IPS-18c (cell line): ENCODE data around the gene NPPA.

Experiments used
- H3K4me3 ChIP-seq: 2 replicates; pipeline ENCODE4 v1.7.0; 2013; ENCODE audit warnings: low read depth, mild to moderate bottlenecking, low read length, moderate library complexity; ENCODE audit not compliant: insufficient read depth
- H3K9me3 ChIP-seq: one replicate; pipeline ENCODE4 v1.6.1; 2013; ENCODE audit warnings: mild to moderate bottlenecking, low read length, moderate library complexity; ENCODE audit not compliant: control insufficient read depth, insufficient read depth

Gene NPPA

GRCh38 chr1:11857164-11857851, 9.7 kb upstream of the NPPA start:
- H3K9me3 ChIP-seq, result no peaks in the 10 kb centered on the region
- H3K4me3 ChIP-seq, result no peak overlapping the region

GRCh38 chr1:11856698-11857097, 9.1 kb upstream of the NPPA start:
- no peaks in the 10 kb centered on the region for H3K9me3 ChIP-seq
- no peak overlapping the region for H3K4me3 ChIP-seq

- no peak overlapping the region for H3K4me3 ChIP-seq
These were observed 7.8 kb upstream of the NPPA start for GRCh38 chr1:11855430-11855829.

GRCh38 chr1:11854519-11854918, 6.9 kb upstream of the NPPA start:
- Histone ChIP-seq H3K9me3 (no peaks in the 10 kb centered on the region), H3K4me3 (no peak overlapping the region)

More at GRCh38 chr1:11855430-11855829, 7.8 kb upstream of the NPPA start:
- H3K9me3 ChIP-seq, result no peaks in the 10 kb centered on the region

GRCh38 chr1:11851180-11851579, 3.6 kb upstream of the NPPA start:
- Histone ChIP-seq H3K9me3 (no peaks in the 10 kb centered on the region), H3K4me3 (no peak overlapping the region)

- Histone ChIP-seq H3K4me3 (no peak overlapping the region), H3K9me3 (no peaks in the 10 kb centered on the region)
These were observed 2.6 kb upstream of the NPPA start for GRCh38 chr1:11850156-11850555.

GRCh38 chr1:11848373-11848700, 754 bp upstream of the NPPA start:
- Histone ChIP-seq H3K9me3 (no peaks in the 10 kb centered on the region), H3K4me3 (no peak overlapping the region)

- Histone ChIP-seq H3K9me3 (no peaks in the 10 kb centered on the region), H3K4me3 (no peak overlapping the region)
These were observed 1.8 kb downstream of the NPPA start for GRCh38 chr1:11845641-11846335.

- H3K9me3 ChIP-seq, result no peaks in the 10 kb centered on the region
- H3K4me3 ChIP-seq, result no peak overlapping the region
These were observed 5.2 kb downstream of the NPPA start for GRCh38 chr1:11842154-11843041.

- H3K4me3 ChIP-seq, result no peak overlapping the region
- H3K9me3 ChIP-seq, result no peaks in the 10 kb centered on the region
These were observed 6.1 kb downstream of the NPPA start for GRCh38 chr1:11841245-11842153.

- H3K4me3 ChIP-seq, result no peak overlapping the region
- no peaks in the 10 kb centered on the region for H3K9me3 ChIP-seq
These were observed 7.6 kb downstream of the NPPA start for GRCh38 chr1:11839727-11840705.

- H3K4me3 ChIP-seq, result no peak overlapping the region
- no peaks in the 10 kb centered on the region for H3K9me3 ChIP-seq
These were observed 9.0 kb downstream of the NPPA start for GRCh38 chr1:11838349-11839272.

- Histone ChIP-seq H3K9me3 (no peaks in the 10 kb centered on the region), H3K4me3 (no peak overlapping the region)
These were observed 9.7 kb downstream of the NPPA start for GRCh38 chr1:11837767-11838348.

GRCh38 chr1:11836955-11837766, 10.4 kb downstream of the NPPA start:
- H3K4me3 ChIP-seq, result no peak overlapping the region
- no peaks in the 10 kb centered on the region for H3K9me3 ChIP-seq
